Left renal cortex interstitium (tissue), 4 donors: ENCODE measurements around the gene KRT82. TPM values are rescaled to one million over a fixed set of nuclear protein-coding genes. Genes with fewer than 3 reads are reported as not detected.

ENCODE experiments used
- DNase-seq, 4 donors: peaks; one replicate each; pipeline ENCODE4 v3.0.0-alpha.2; 2013; ENCODE audit warnings: low read depth in 4 of 4, low spot score in 2 of 4, missing footprints in 1 of 4
- polyA plus RNA-seq, 4 donors: library from polyadenylated mRNA; unstranded; fragments of 120-200 nt; gene quantifications; one replicate each; pipeline ENCODE4 v1.2.1, GENCODE V29; 2013; ENCODE audit not compliant: insufficient read length in 4 of 4

The KRT82 gene
- polyA plus RNA-seq, 4 donors = not detected

- no peak for DNase-seq
These were observed 16.6 kb downstream of the KRT82 start for GRCh38 chr12:52389313-52390207.

- no peak for DNase-seq
These were observed 18.3 kb downstream of the KRT82 start for GRCh38 chr12:52387859-52388258.

DNA sequence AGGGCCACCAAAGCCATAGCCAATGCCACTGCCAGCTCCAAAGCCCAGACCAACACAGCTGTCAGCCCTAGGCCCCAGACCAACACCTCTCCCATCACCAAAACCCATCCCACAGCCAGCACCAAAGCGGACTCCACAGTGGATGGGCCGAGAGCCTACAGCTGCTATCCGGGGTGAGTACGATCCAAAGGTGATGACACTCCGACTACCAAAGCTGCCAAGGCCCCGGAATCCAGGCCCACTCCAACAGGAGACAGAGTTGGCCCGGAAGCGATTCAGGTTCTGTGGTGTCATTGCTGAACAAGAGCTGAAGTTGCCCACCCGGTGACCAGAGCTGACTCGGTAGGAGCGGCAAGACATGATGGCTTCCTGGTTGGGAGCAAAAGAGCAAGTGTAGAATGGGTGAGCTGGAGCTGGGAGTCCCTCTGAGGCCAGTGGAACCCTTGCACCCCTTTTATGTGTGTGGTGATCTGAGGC lies 20.9 kb downstream of the KRT82 start, which contains the start of gene KRT84:
TSS of gene KRT84 (minus strand) at position 427 of the 477 bp plus-strand sequence. CDS start at position 360, 67 bp downstream.
- DNase-seq = no peak

DNA sequence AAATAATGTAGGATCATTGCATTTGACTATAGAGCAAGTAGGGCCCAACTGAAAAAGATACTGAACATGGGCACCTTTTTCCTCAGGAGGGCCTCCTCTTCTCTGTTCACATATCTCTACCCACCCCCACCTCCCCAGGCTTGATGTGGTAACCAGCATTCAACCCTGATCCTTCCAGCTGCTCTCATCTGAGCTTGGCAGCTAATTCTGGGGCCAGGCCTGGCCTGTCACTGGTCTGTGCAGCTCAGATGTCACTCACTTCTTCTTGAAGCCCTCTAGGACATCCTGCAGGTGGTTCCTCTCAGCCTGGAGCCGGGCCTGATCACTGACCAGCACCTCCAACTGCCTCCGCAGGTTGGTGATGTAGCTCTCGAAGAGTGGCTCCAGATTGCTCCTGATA lies 22.8 kb downstream of the KRT82 start:
- DNase-seq = no peak

GRCh38 chr12:52382854-52383253 lies 23.3 kb downstream of the KRT82 start:
- DNase-seq = no peak

DNA sequence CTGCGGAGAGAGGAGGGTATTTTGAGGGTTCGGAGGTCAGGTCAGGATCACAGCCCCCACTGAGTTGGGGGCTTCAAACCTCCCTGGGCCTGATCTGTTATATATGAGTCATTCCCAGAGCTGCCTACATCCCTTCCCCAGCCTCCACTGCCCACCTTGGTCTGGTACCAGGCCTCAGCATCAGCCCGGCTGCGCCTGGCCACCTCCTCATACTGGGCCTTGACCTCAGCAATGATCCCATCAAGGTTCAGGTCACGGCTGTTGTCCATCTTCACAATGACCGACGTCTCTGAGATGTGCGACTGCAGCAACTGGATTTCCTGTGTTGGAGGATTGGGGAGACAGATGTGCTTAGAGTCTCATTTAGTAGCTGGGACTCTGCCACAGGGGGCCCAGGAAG lies 24.9 kb downstream of the KRT82 start:
- DNase-seq = no peak

DNA sequence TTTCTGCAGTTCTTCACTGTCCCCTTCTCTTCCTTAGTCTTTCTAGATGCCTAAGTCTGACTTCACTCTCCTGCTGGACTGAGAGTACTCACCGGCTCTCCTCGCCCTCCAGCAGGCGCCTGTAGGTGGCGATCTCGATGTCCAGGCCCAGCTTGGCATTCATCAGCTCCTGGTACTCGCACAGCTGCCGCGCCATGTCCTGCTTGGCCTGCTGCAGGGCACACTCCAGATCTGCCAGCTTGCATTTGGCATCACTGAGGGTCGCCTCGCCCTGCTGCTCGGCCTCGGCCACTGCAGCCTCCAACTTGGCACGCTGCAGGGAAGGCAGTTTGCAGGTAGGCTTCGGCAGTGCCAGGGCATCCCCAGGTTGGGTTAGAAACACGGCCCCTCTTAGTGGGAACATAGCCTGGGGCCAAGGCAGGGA lies 25.9 kb downstream of the KRT82 start:
- DNase-seq = no peak

- no peak for DNase-seq
These were observed 26.6 kb downstream of the KRT82 start for GRCh38 chr12:52379536-52379935.

- DNase-seq = no peak
These were observed 28.0 kb downstream of the KRT82 start for GRCh38 chr12:52378091-52378490.

GRCh38 chr12:52377266-52377665 lies 28.9 kb downstream of the KRT82 start:
- DNase-seq = no peak

GRCh38 chr12:52372216-52373154 lies 33.6 kb downstream of the KRT82 start:
- peak; percentile 29 to 81 (median 60) for DNase-seq

- DNase-seq = no peak
These were observed 34.4 kb downstream of the KRT82 start for GRCh38 chr12:52371716-52372115.

- peak in 3 of 4 donors; percentile 18 to 55 (median 26) for DNase-seq
These were observed 35.1 kb downstream of the KRT82 start for GRCh38 chr12:52370926-52371608.

DNA sequence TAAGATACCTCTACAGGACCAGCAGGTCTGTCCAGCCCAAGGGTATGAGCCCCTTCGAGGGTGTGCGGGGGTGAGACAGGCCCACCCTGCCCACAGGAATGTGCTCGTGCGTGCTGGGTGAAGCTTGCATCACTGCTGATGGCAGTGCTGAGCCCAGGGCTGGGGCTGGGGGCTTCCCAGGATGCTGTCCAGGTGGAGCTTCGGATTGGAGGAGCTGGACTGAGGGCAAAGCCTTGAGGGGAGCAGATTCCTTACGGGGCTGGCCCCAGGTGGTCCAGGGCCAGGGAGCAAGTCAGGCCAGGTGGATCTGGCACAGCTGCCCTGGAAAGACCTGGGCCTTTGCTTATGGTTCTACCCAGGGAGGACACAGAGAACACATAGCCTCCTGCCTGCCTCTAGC lies 36.3 kb downstream of the KRT82 start:
- DNase-seq = no peak

GRCh38 chr12:52369211-52369610 lies 36.9 kb downstream of the KRT82 start:
- DNase-seq = no peak

DNA sequence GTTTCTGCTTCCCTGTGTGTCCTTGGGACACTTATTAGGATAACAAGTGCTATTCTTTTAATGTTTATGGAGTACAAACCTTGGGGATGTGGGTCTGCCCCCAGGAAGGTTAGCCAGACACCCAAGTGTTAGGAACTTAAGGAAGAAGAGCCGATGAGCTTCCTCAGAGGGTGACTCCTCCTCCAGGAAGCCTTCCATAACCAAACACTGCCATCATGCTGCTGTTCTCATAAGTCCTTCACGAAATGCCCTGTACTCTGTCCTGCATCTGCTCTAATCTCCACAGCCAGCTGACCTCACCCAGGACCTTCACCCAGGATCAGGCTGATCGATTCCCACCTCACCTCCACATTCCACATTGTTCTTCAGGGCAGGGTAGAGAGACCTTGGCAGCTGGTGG lies 37.6 kb downstream of the KRT82 start:
- DNase-seq = no peak

GRCh38 chr12:52367876-52368275 lies 38.3 kb downstream of the KRT82 start:
- no peak for DNase-seq

GRCh38 chr12:52366738-52367485 lies 39.2 kb downstream of the KRT82 start, which contains the start of gene KRT85:
KRT85 (minus strand) TSS chr12:52367481; CDS start chr12:52367405, 76 bp downstream.
- DNase-seq = no peak

DNA sequence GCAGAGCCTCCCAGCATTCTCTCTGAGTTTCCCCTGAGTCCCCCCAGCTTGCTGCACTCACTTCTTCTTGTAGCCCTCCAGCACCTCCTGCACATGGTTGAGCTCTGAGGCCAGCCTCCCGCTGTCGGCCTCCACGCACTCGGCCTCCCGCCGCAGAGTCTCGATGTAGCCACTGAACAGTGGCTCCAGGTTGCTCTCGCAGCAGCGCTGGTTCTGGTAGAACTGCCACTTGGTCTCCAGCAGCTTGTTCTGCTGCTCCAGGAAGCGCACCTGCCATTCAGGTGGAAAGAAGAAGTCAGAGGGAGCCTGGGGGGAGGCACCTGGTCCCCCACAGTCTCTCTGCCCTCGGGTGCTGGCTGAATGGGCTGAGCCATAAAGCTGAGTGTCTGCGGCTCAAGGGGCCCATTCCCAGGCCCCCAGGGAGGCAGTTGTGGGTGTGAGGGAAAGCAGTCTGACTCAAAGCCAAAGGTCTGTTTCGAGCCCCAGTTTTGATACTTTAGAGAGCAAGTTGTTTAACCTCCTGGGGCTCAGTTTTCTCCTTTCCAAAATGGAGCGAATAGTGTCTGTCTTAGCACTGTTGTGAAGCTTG lies 41.1 kb downstream of the KRT82 start:
- no peak for DNase-seq
